ENCODE measurements around the gene SUPT20H.

The SUPT20H gene

GRCh38 chr13:37058910-37059847, at the start of gene SUPT20H:
Gene SUPT20H, minus strand, starts transcription at chr13:37059688. Its CDS starts 8,198 bp downstream, at chr13:37051490.
- peak; percentile 77 for DNase-seq (ENCODE audit: low read depth)

DNA sequence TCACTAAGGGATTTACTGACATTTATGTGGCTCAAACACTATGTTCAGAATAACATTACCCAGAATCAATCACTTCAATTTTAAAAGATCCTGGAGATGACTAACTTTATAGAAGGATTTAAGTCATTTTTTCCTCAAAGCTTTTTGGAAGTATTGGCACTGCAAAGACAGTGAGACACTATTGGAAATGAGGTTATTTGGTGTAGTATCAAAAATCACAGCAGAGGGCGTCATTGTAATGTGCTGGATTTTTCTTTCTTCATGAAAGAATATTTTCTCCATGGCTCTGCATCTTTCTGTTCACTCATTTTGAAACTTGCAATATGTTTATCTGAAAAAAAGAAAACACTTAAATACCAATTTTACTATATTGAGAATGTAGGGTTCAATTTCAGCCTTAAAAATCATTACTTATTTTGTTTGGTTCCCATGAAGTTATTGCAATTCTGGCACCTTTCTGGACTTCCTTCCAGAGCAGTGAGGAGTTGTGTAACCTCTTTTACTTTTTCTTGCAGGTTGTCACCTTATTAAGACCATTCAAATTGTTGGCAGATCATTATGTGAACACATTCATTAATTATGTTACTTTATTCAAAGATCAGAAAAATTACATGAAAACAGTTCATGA, 49.7 kb upstream of the SUPT20H start:
- DNase-seq (ENCODE audit: low read depth): peak; percentile 49

GRCh38 chr13:37107868-37108267, 48.4 kb upstream of the SUPT20H start:
- DNase-seq (ENCODE audit: low read depth): no peak

DNA sequence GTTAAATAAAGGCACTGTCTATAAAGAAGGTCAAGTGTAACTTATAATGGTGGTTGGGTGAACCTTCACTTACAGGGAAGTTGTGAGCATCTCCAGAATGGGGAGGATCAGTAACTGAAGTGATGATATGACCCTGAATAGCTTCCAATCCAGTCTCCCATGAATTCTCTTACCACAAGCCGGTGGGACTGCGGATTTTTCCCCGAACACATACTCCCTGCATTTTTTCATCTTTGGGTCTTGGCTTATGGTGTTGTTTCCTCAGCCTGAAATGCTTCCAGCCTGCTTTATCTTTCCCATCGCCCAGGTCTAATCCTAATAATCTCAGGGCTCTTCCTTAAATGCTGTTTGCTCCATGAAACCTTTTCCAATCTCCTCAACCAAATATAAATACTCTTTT, 48.0 kb upstream of the SUPT20H start:
- no peak for DNase-seq (ENCODE audit: low read depth)

DNA sequence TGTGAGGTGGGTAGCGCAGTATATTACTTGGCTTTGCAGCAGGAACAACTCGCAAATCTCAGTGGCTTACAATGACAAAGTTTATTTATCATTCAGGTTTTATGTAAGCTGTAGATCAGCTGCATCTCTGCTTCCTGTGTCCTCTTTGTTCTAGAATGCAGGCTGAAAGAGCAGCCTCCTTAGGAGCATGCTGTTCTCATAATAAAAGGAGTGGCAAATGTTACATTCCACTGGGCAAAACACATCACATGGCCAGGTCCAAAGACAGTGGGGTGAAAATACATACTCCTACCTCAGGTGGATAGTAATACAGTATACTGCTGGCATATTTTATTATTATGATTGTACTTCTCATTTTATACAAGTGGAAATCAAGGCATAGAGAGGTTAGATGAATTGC, 47.2 kb upstream of the SUPT20H start:
- DNase-seq (ENCODE audit: low read depth): no peak

GRCh38 chr13:37105251-37105714, 45.8 kb upstream of the SUPT20H start, which contains the start of gene CSNK1A1L:
Gene CSNK1A1L, minus strand, starts transcription at chr13:37105664. Its CDS starts 408 bp downstream, at chr13:37105256.
- DNase-seq (ENCODE audit: low read depth): no peak

DNA sequence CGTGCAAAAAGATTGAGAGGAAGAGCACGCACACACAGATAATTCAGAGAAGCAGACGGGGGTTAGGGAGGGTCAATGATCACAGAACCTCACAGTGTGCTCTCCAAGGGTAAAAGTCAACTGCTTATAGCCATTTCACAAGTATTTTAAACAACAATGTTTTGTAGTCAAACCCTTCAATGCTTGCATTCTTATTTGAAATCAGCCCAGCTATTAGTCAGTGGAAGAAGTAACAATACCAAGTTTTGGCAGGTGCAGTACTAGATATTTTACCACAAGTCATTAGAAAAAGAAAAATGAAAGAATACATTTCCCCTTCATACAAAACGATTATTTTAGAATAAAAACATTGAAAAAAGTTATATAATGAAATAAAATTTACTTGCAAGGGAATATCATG, 43.4 kb upstream of the SUPT20H start:
- no peak for DNase-seq (ENCODE audit: low read depth)

DNA sequence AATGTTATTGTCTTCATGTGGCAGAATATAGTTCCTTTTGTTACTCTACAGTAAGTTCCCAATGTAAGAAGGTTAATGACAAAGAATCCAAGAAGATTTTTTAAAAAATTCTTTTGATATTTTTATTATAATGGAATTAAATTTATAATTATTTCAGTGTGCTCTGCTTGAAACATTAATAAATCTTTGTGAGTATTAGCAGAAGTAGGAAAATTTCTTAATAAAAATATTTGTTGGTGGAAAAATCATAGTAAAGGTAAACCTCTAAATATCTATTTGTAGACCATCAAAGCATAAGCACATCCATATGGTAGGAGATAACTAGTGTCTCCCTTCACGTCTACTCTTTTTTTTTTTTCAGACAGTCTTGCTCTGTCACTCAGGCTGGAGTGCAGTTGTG, 41.7 kb upstream of the SUPT20H start:
- DNase-seq (ENCODE audit: low read depth): no peak

- no peak for DNase-seq (ENCODE audit: low read depth)
Observed at GRCh38 chr13:37100731-37101130, 41.2 kb upstream of the SUPT20H start.

DNA sequence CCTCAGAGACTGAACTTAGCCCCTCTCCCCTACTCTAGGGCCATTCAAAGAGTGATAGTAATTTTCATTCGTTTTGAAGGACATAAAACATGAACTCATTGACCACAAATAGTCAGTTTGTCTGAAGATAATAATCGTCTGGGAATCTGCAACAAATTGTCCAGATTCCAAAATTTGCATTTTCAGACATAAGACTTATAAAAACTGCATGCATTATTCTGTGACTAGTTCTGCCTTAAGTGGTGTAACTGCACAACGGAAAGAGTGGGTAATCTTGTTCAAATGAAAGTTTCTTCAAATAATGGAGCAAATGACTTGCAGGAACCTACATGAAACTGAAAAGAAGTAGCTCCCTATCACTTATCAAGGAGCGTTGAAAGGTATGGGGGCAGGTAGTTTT, 37.6 kb upstream of the SUPT20H start:
- DNase-seq (ENCODE audit: low read depth): no peak

GRCh38 chr13:37094840-37095239, 35.4 kb upstream of the SUPT20H start:
- no peak for DNase-seq (ENCODE audit: low read depth)

- DNase-seq (ENCODE audit: low read depth): no peak
Observed at GRCh38 chr13:37094099-37094498, 34.6 kb upstream of the SUPT20H start.

DNA sequence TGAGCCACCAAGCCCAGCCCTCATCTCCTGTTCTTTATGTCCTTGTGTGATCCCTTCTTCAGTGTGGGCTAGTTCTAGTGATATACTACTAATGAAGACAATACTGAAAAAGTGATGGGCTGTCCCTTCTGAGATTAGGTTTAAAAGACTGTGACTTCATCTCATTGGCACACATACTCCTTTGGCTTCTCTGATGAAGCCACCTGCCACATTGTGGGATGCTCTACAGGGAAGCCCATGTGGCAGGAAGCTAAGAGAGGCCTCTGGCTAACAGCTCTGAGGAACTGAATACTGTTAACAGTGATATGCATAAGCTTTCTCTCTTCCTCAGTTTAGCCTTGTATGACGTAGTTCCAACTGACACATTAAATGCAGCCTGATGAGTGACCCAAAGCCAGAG, 32.3 kb upstream of the SUPT20H start:
- DNase-seq (ENCODE audit: low read depth): no peak

DNA sequence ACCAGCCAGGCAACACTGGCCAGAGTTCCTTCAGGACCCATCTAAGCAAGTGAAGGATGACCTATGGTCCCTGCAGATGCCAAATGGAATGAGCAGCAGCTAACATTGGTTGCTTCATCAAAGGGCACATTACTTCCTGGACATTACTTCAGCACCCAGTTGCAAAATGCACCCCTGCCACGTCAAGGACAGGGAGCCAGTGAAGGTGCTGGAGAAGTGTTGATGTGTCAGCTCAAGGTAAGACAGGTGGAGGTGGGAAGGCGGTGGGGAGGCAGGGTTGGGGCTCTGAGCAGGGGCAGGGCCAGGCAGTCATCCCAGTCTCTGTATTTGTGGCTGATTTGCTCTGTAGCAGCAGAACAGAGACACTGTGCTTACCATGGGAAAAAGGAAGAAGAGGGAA, 31.4 kb upstream of the SUPT20H start:
- DNase-seq (ENCODE audit: low read depth): no peak

DNA sequence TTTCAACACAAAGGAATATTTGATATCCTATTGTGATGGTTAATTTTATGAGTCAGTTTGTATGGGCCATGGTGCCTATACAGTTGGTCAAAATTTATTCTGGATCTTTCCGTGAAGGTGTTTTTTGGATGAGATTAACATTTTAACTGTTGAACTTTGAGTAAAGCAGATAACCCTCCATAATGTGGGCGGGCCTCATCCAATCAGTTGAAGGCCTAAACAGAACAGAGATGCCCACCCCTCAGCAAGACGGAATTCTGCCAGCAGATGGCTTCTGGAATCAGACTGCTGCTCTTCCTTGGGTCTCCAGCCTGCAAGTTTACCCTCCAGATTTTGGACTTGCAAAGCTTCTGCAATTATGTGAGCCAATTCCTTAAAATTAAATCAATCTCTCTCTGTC, 30.0 kb upstream of the SUPT20H start:
- DNase-seq (ENCODE audit: low read depth): no peak

GRCh38 chr13:37087486-37087885, 28.0 kb upstream of the SUPT20H start:
- no peak for DNase-seq (ENCODE audit: low read depth)

GRCh38 chr13:37085606-37086005, 26.1 kb upstream of the SUPT20H start:
- DNase-seq (ENCODE audit: low read depth): no peak

DNA sequence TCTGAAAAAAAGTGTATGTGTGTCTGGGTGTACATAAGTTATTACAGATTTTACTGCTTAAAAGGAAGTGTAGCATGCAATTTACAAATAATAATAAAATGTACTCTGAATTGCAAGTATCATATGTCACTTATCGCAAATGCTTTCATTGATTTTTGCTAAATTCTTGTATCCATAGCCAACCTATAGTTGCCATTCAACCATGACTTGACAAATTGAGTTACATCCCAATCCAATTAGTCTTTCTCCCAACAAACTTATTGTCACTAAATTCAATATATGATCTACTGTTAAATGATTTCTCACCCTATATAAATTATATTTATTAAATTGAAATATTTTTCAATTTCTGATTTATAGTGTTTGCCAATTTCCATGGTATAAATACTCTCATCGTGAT, 17.3 kb upstream of the SUPT20H start:
- no peak for DNase-seq (ENCODE audit: low read depth)

GRCh38 chr13:37075164-37075563, 15.7 kb upstream of the SUPT20H start:
- no peak for DNase-seq (ENCODE audit: low read depth)

DNA sequence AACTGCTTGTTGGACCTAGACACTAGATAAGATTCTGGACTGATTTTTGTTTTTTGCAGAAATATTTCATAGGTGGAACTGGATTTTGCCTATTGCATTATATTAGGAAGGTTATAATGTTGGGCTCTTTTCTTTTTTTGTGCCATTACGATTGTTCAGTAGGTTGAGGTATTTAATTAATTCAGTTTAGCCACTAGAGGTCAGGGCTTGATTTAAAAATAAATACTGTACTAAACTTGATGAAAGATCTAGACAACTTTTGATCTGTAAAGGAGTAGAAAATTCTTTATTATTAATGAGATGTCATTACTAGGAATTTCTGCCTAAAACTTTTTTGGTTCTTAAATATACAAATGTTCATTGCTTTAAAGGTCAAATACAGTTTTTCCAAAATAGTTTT, 15.2 kb upstream of the SUPT20H start:
- DNase-seq (ENCODE audit: low read depth): peak; percentile 21

DNA sequence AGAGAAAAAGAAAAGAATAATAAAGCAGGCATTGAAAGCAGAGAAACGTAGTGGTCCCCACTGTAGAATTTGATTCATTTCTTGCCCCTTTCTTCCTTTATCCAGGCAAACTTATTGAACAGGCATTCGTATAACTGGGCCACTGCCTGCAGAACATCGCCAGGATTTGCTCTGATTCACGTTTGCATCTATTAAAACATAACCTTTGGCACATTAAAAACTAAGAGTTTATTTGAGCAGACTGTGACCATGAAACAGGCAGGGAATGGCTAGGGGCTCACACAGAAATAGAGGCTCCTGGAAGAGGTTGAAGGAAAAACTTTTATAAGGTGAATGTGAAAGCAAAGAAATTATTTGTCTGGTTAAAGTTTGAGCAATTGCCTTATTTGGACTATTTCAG, 12.5 kb upstream of the SUPT20H start:
- no peak for DNase-seq (ENCODE audit: low read depth)

GRCh38 chr13:37070956-37071355, 11.5 kb upstream of the SUPT20H start:
- peak; percentile 17 for DNase-seq (ENCODE audit: low read depth)

DNA sequence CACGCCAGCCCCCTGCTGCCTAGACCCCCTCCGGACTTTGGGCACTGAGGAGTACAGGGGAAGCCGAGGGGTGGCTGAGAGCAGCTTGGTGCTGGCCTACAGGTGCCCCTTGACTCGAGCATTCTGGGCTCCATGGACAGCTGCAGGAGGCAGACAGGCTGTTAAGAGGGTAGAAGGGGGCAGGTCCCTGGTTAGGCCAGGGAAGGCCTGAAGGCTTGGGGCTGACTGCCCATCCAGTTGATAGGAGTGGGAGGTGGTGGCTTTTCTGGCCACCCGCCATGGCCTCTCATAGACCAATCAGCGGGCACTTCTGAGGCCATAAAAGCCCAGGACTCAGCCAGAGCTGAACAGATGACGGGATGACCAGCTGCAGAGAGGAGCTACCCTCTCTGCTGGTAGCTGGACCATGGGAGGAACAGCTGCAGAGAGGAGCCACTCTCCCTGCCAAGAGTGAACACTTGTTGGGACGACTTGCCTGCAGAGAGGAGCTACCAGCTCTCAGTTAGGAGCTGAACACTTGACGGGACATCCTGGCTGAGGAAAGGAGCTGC, 10.7 kb upstream of the SUPT20H start:
- DNase-seq (ENCODE audit: low read depth): no peak

All from stromal cell of bone marrow (primary cell).